HG02642 (cell line): Measurements from ENCODE around the gene FLNB.
A peak's percentile ranks its signal among the peaks of the same experiment; 100 is the strongest.
"Not testable (repeated sequence)": the region's sequence is repeated elsewhere in the genome, so short reads cannot be mapped to it uniquely, and the experiment has no call there.

ENCODE experiments used
- ATAC-seq: cut with Tn5 transposase; IDR thresholded peaks from one replicate; pipeline ENCODE4 v1.9.1; 2021; ENCODE audit warnings: mild to moderate bottlenecking; ENCODE audit not compliant: unreplicated experiment, poor library complexity

FLNB gene

DNA sequence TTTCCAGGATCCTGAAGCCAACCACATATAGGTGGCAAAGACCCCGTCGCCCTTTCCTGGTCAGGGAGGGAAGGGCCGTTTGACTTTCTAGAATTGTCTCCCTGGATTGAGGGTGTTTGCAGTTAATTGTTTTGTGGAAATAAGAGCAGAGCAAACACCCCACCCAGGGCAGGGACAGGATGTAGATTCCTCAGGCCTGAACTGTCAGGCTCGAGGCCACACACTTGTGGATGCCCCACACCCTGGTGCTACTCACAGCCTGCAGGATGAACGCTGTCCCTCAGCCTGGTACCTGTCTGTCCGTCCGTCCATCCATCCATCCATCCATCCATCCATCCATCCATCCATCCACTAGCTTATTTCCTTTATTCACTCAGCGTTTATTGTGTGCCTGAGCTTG lies 29.9 kb upstream of the FLNB start:
- no peak for ATAC-seq

DNA sequence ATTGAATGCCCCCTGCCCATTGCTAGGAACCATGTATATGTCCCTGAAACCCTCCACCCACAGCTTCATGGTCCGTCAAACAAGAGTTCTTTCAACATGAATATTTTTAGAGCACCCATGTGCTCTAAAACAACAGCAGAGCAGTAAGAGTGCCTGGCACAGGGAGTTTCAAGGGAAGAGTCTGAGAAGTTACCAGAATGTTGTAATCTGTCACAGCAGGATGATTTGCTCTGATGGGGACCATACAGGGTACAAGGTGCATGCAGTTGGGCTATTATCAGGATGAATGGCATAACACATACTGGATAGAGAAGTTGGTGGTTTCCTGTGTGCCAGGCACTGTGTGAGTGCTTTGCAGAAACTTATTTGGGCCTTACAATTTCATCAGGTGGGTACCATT lies 27.8 kb upstream of the FLNB start:
- no peak for ATAC-seq

DNA sequence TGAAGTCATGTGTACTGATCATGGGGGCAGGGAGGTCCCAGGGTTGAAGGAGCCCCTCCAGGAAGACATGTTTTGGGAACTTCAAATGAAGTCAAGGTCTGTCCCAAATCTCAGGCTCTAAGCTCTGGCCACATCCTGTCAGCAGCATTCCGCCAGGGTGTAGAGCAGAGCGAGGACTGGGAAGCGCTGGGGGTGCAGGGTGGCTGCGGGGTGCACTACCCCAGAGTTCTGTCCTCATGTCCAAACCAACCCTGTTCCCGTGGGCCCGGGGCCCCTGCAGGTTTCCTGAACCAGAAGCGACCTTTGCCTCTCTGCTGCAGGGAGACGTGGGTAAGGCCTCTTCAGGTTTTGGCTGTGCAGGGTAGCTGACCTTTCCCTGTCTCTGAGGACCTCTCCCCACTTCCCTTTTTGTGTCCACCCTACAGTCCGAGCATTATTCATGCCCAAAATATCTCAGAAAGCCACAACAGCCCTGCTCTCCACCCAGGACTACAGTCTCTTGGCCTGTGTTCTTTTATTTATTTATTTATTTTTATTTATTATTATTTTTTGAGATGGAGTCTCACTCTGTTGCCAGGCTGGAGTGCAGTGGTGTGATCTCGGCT lies 26.6 kb upstream of the FLNB start:
- no peak for ATAC-seq

DNA sequence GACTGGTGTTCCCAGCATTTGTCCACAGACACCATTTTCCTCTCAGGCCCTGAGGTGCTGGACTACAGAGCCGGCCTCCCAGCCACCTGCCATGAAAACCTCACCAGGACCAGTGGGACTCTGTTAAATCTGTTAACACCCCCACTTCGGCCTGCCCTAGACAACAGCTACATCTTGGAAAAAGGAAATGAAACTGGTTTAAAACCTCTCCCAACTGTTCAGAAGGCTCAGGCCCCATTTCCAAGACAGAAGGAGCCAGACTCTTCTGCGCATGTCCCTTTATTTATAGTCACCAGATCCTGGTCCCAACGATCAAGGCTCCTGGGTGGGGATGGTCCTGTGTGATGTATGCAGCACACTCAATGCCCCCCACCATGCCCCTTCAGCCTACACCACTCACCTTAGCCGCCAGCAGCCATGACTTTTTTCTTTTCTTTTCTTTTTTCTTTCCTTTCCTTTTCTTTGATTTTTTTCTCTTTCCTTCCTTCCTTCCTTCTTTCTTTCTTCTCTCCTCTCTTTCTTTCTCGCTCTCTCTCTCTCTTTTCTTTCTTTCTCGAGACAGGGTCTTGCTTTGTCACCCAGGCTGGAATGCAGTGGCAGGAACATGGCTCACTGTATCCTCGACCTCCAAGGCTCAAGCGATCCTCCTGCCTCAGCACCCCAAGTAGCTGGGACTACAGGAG lies 25.5 kb upstream of the FLNB start:
- ATAC-seq = no peak

DNA sequence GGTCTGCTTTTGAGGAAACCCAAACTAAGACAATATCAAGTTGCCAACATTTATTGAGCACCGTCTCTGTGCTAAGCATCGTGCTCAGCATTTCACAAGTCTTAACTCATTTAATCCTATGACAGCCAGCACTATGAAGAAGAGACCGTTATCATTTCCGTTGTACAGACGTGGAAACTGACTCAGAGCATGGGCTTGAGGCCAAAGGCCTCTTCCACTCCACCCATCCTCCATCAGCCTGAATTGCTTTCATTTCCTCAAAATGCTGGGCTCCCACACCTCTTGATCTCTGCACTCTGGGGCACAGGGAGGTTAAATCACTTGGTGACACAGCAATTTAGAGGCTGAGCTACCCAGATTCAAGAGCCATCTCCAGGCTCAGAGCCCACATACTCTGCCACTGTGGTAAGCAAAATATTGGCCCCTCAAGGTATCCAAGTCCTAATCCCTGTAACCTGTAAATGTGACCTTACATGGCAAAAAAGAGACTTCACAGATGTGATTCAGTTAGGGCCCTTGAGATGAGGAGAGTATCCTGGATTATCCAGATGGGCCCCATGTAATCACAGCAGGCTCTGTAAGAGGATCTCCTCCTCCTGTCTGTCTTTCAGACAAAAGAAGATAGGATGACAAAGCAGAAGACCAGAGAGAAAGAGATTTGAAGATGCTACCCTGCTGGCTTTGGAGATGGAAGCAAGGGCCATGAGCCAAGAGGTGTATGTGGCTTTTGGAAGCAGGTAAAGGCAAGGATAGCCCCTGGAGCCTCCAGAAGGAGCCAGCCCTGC lies 24.3 kb upstream of the FLNB start:
- peak; percentile 96 for ATAC-seq

DNA sequence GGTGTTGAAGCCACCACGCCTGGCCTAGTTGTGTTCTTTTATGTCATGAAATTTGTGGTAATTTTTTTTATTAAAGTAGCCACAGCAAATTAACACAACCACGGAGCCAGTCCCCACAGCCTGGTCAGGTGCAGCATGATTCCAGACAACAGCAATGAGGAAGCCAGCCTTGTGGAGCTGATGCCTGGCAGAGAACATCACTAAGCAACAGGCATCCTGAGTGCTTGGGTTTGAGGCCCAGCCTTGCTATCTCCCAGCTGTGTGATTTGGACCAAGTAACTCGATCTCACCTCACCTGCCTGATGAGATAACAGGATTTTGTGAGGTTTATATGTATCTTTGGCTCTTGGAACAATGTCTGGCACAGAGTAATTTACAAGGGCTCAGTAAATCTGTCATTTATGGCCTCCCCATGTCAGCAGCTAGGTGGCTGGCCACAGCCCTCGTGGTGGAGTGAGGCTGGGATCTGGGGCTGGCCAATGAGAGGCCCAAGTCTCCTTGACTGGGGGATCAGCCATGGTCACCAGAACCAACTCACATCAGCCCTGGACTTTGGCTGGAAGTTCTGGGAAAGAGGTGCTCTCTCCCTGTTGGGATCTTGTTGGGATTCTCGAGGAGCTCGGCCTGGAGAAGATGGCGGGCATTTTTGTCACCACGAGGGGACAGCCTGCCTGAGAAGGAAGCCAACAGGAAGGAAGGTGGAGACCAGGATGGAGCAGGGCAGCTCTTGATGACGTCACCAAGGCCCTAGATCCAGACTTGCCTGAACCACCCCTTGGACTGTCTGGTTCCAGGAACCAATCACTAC lies 22.8 kb upstream of the FLNB start:
- ATAC-seq = no peak

DNA sequence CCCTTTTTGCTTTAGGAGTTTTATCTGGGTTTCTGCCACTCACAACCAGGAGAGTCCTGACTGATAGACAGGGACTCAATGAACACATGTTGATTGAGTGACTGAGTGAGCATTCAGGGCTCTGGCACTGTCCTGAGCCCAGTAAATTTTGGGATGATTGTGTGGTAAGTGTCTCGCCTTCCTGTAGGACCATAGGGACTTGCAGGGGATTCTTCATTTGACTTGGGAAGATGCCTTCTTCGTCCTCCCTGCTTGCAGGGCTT lies 22.3 kb upstream of the FLNB start:
- ATAC-seq = no peak

DNA sequence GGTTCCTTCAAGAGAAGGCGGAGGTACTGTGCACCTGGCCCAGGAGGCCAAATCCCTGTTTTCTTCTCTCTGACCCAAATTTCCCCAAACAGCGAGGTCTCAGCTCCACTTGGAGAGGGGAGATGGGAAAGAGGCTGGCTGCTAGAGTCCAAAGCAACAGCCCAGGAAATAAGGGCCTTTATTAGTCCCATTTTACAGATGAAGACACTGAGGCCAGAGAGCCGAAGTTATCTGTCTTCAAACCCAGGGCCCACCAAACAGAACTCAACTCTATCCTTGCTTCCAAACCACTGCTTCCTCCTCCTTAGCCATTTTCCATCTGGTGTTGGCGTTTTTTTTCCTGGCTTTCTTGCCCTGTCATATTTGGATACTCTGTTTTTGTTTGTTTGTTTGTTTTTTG lies 22.0 kb upstream of the FLNB start:
- no peak for ATAC-seq

DNA sequence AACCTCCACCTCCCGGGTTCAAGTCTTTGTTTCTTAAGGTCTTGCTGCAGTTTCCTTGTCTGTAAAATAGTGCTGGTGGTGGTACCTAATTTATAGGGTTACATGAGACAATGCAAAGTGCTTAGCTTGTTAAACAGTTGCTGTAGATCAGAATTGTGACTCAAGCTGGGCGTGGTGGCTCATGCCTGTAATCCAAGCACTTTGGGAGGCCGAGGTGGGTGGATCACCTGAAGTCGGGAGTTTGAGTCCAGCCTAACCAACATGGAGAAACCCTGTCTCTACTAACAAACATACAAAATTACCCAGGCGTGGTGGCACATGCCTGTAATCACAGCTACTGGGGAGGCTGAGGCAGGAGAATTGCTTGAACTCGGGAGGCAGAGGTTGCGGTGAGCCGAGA lies 19.0 kb upstream of the FLNB start:
- not testable (repeated sequence) for ATAC-seq

DNA sequence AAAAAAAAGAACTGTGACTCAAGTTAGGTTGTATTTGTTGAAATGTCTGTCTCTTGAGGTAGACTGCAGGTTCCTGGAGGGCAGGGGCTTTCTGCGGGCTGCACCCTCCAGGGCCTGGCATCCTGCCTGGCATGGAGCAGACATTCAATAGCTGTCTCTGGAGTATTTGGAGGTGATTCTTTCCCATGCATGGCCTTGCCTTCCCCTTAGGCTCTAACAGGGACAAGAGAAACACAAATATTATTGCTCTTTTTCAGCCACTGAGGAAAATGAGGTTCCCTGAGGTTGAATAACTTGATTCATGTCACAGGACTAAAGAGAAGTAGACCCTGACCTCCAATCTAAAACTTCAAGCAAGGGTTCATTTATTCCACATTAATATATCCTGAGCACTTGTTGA lies 18.6 kb upstream of the FLNB start:
- no peak for ATAC-seq

DNA sequence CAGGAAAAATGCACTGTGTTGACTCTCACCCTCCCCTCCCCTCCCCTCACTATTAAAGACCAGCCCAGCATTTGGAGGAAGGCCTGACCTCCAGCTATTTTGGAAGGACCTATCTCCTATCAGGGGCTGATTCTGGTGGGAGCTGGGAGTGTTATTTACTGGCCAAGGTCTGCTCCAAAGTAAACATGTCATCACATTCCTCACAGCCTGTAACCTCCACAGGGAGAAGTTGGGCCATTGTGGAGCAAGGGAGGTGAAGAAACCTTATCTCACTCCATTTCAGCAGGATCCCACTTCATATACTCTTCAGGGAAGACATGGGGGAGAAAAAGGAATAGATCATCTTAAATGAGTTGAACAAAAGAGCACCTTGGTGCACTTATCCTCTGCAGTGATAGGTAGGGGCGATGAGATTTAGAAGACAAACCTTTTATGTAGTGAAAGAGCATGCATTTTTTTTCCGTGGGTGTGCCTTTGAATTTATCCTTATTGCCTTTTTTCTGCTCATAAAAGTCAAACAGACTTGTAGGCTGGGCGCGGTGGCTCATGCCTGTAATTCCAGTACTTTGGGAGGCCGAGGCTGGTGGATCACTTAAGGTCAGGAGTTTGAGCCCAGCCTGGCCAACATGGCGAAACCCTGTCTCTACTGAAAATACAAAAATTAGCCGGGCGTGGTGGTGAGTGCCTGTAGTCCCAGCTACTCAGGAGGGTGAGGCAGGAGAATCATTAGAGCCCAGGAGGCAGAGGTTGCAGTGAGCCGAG lies 15.6 kb upstream of the FLNB start:
- ATAC-seq = no peak

DNA sequence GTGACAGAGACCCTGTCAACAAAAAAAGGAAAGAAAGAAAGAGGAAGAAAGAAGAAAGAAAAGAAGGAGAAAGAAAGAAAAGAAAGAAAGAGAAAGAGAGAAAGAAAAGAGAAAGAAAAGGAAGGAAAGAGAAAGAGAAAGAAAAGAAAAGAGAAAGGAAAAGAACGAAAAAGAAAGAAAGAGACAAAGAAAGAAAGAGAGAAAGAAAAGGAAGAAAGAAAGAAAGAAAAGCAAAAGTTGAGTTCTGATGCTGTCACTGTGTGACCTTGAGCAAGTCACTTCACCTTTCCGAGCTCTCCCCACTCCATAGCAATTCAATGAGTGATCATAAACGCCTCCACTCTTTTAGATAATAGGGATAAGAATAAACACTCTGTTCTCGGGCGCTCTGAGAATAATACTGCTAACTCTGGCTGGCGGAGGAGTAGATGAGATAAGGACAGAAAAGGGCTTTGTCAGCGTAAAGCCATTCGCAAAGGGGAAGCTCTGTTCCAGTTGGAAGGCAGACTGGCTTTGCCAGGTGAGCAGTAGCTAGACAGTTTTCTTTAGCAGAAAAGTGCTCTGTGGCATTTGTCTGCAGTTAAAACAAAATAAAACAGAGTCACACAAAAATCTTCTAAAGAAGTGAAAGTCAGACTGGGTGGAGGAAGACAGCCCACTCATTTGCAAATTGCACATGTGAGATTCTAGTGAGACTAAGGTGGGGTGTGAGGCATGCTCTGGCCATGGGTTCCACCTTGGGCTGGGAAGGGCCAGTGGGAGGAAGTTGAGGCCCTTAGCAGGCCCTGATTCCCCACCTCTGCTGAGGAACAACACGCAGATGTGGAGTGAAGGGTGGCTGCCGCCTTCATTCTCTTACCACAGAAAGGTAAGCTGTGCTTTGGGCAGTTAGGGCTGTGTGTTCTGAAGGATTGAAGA lies 9.6 kb upstream of the FLNB start:
- ATAC-seq = peak; percentile 53

DNA sequence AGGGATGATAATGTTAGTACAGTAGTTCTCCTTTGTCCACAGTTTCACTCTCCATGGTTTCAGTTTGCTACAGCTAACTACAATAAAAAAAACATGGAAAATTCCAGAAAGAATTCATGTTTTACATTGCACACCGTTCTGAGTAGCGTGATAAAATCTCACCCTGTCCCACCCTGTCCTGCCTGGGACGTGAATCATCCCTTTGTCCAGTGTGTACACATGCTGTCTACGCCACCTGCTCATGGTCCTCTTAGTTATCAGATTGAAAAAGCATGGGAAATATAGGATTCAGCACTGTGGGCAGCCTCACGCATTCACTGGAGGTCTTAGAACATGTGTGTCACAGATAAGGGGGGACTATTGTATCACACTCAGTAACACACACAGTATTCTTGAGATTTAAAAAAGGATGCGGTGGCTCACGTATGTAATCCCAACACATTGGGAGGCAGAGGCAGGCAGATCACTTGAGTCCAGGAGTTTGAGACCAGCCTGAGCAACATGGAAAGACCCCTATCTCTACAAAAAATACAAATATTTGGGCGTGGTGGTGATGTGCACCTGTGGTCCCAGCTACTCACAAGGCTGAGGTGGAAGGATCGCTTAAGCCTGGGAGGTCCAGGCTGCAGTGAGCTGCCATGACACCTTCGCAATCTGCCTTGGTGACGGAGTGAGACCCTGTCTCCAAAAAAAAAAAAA lies 8.7 kb upstream of the FLNB start:
- no peak for ATAC-seq

DNA sequence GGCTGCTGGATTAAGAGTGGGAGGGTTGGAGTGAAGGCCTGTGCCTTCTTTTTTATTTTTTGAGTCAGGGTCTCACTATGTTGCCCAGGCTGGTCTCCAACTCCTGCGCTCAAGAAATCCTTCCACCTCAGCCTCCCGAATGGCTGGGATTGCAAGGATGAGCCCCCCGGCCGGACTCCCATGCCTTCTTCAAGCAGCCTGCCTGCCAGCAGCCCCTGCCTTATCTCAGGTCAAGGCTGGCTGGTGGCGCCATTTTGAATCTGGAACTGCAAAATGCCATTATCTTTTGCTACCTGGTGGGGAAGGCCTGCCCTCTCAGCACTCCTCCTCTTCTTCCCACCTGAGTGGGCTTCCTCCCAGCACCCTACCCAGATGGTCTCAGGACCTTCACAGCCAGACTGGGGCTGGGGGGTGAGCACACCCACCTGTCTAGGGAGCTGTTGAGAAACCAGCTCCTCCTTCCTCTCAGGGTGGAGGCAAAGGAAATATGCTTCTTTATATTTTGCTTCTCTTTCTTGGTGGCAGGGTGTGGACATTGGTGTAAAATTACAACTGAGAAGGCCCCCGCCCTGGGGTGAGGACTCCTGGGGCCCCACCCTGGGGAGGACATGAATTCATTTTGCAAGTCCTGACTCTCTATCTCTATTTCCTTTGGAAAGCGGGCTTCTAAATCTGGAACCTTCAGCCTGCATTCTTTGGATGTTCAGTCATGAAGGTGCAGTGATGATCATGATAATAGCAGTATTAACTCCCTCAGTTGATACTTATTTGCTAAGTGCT lies 7.7 kb upstream of the FLNB start:
- no peak for ATAC-seq

DNA sequence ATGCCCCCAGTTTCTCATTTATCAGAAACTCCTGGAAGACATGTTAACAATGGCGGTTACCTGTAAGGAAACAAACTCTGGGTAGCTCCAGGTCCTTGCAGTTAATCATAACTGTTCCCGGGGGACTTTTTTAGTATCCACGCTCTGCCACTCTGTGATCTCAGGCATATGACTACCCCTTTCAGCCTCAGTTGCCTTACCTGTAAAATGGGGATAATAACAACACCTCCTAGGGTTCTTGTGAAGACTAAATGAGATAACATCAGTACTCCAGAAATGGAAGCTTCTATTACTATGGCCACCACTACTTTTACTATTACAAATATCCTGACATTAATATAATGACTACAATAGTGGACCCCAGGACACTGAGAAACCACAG lies 7.1 kb upstream of the FLNB start:
- ATAC-seq = no peak

DNA sequence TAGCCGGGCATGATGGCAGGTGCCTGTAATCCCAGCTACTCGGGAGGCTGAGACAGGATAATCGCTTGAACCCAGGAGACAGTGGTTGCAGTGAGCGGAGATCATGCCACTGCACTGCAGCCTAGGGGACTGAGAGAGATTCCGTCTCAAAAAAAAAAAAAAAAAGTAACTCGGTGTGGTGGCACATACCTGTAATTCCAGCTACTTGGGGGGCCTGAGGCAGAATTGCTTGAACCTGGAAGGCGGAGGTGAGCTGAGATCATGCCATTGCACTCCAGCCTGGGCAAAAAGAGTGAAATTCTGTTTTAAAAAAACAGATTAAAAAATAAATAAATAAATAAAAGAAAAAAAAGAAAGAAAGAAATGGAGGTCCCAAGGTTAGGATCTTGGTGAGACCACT lies 6.2 kb upstream of the FLNB start:
- no peak for ATAC-seq

DNA sequence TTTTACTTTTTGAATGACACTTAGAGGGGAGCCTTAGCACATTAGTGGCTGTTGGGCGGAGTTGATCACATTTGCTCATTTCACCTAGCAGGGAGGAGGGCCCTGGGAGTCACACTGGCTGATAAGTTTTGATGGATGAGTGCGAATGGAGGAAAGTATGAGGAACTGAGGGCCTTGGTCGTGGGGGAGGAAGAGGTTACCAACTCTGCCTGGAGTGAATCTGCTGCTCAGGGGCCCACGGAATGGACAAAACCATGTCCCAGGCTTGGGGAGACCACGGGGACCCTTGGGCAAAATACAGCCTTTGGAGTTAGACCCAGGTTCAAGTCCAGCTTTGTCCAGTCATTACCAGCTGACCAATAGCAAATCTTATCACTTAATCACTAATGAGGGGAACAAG lies 5.1 kb upstream of the FLNB start:
- no peak for ATAC-seq

DNA sequence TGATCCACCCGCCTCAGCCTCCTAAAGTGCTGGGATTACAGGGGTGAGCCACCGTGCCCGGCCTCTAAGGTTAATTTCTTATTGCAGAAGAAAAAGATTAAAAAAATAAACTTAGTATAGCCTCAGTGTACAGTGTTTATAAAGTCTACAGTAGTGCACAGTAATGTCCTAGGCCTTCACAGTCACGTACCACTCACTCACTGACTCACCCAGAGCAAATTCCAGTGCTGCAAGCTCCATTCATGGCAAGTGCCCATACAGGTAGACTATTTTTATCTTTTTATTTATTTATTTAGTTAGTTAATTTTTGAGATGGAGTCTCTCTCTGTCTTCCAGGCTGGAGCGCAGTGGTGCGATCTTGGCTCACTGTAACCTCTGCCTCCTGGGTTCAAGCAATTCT lies 3.2 kb upstream of the FLNB start:
- ATAC-seq = no peak
